Astrocyte (in vitro differentiated cells and primary cell): ENCODE results near the gene IL25.
"Not testable (repeated sequence)": the region's sequence is repeated elsewhere in the genome, so short reads cannot be mapped to it uniquely, and the experiment has no call there.

Experiments
- CTCF ChIP-seq: IDR thresholded peaks from 2 replicates; pipeline ENCODE4 v1.5.1; 2011; ENCODE audit warnings: low read depth, mild to moderate bottlenecking, inconsistent platforms, low read length, moderate library complexity; ENCODE audit not compliant: insufficient read depth
- EZH2 ChIP-seq: IDR thresholded peaks from 2 replicates; pipeline ENCODE4 v1.6.1; 2012; ENCODE audit warnings: mild to moderate bottlenecking, low read length, inconsistent platforms; ENCODE audit not compliant: insufficient read depth

- not testable (repeated sequence) for TF ChIP-seq CTCF, EZH2
These were observed 53.2 kb downstream of the IL25 start for GRCh38 chr14:23425798-23426197.
